Measurements from ENCODE around the gene BRD7. TPM values are rescaled to one million over a fixed set of nuclear protein-coding genes. Genes with fewer than 3 reads are reported as not detected.
A peak's percentile ranks its signal among the peaks of the same experiment; 100 is the strongest.

Gene BRD7
- total RNA-seq, 2 experiments from 2014 or later = 76.2 to 93.4 TPM

DNA sequence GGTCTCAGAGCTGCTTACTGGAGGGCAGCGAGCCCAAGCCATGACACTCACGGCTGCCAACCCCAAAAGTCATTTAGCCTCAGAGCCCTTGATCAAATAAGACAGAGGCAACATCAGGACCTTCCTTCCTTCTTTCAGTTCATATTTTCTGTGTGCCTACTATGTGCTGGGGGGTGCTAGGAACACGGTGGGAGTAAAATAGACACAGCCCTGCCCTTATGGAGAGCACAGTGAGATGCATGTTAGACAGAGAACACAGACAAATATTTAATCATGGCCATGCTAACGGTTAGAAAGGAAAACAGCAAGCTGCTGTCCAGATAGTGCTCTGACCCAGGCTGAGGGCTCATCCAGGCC, 4.5 kb upstream of the BRD7 start:
- Mint-ChIP-seq H3K9me3 (no peaks in the 10 kb centered on the region), H3K4me3 (no peak overlapping the region), H3K36me3 (ENCODE audit: low read depth) (no peaks in the 10 kb centered on the region), H3K27ac (no peak overlapping the region), H3K4me1 (ENCODE audit: low read depth) (peaks cover 4% of the 10 kb centered on the region), H3K27me3 (no peaks in the 10 kb centered on the region)
- ChIA-PET CTCF (interaction anchor here (0.9 to 11.9 kb wide), 5 partner anchors 17 to 433 kb away, joined by 3 to 118 read pairs (median 7); no protein-coding TSS in a partner anchor), POLR2A (no interaction called here)
- DNase-seq (no peak), ATAC-seq (no peak)
- TF ChIP-seq, protein P1, sequence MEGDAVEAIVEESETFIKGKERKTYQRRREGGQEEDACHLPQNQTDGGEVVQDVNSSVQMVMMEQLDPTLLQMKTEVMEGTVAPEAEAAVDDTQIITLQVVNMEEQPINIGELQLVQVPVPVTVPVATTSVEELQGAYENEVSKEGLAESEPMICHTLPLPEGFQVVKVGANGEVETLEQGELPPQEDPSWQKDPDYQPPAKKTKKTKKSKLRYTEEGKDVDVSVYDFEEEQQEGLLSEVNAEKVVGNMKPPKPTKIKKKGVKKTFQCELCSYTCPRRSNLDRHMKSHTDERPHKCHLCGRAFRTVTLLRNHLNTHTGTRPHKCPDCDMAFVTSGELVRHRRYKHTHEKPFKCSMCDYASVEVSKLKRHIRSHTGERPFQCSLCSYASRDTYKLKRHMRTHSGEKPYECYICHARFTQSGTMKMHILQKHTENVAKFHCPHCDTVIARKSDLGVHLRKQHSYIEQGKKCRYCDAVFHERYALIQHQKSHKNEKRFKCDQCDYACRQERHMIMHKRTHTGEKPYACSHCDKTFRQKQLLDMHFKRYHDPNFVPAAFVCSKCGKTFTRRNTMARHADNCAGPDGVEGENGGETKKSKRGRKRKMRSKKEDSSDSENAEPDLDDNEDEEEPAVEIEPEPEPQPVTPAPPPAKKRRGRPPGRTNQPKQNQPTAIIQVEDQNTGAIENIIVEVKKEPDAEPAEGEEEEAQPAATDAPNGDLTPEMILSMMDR (IDR thresholded peaks at IDR 0.05) = no peak
- intact Hi-C loops (cut with micrococcal nuclease) = no loop called here

DNA sequence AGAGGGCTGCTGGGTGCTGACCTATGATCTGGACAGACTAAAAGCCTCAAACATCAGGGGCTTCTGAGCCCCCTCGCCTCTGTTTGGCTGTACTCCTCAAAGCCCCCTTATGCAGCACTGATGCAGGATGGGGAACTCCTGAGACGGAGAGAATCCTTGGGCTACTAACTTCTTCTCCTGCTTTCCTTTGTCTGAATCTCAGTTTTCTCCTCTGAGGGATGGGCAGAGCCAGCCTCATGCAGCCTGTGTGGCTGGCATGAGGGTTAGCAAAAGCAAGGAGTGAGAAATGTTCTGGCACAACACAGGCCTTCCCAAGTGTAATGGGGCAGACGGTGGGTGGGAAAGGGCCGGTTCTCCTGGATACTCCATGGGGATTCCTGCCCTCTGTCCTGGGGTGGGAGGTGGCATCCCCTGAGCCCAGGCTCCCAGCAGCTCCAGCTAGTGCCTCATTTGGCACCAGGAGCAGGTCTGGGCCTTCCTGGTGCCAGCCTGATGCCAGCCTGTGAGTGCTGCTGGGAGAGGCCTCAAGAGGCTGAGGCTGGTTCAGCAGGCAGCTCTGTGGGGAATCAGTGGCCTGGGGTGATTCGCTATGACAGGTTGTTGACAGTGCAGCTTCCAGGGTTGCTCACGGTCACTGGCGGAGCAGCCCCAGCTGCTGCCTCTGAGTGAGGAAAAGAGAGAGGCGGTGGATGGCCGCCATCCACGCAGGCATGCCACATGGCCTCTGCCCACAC, 4.0 kb upstream of the BRD7 start:
- CTCF ChIA-PET = interaction anchor here (1.8 to 11.9 kb wide), 6 partner anchors 16 to 433 kb away, joined by 6 to 118 read pairs (median 8); no protein-coding TSS in a partner anchor
- Mint-ChIP-seq H3K27ac (no peak overlapping the region), H3K4me3 (no peak overlapping the region), H3K9me3 (no peaks in the 10 kb centered on the region), H3K27me3 (no peaks in the 10 kb centered on the region), H3K4me1 (ENCODE audit: low read depth) (peaks cover 7% of the 10 kb centered on the region), H3K36me3 (ENCODE audit: low read depth) (peaks cover 3% of the 10 kb centered on the region)
- ATAC-seq (no peak), DNase-seq (no peak)
- intact Hi-C loops (cut with micrococcal nuclease) = no loop called here
- POLR2A ChIA-PET = no interaction called here
- TF ChIP-seq, protein P1 (IDR thresholded peaks at IDR 0.05) = no peak

DNA sequence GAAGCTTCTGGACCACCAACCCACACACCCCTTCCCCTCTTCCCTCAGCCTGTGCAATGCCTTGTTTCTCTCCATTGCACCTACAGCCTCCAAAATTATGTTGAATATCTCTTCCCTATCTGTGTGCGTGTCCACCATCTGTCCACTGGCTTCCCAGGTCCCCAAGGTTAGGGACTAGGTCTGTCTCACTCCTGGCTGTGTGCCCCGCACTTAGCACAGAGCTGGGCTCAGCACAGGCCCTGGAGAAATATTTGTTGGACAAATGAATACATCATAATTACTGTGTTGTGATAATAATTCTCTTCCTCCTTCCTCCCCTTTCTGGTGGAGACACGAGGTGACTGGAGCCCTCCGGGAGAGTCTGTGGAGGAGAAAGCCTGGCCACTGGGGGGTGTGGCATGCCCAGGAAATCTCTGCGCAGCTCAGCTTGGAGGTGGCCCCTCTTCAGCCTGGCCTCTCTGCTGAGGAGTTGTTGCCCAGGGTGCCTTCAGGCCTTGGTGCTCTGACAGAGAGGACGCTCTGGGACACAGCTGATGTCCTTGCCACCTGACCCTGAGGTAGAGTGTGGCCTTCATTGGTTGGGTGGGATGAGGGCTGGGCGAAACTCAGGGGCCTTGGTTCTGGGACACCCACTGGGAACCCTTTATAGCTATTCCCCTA, 3.3 kb upstream of the BRD7 start:
- Mint-ChIP-seq H3K27ac (no peak overlapping the region), H3K4me1 (ENCODE audit: low read depth) (peaks cover 13% of the 10 kb centered on the region), H3K27me3 (no peaks in the 10 kb centered on the region), H3K36me3 (ENCODE audit: low read depth) (peaks cover 7% of the 10 kb centered on the region), H3K9me3 (no peaks in the 10 kb centered on the region), H3K4me3 (no peak overlapping the region)
- CTCF ChIA-PET = interaction anchor here (1.8 to 11.9 kb wide), 5 partner anchors 16 to 434 kb away, joined by 6 to 118 read pairs (median 7); no protein-coding TSS in a partner anchor
- no peak for ATAC-seq
- peak; percentile 18 for DNase-seq
- TF ChIP-seq, protein P1 (IDR thresholded peaks at IDR 0.05) = no peak
- POLR2A ChIA-PET = no interaction called here
- intact Hi-C loops (cut with micrococcal nuclease) = no loop called here

DNA sequence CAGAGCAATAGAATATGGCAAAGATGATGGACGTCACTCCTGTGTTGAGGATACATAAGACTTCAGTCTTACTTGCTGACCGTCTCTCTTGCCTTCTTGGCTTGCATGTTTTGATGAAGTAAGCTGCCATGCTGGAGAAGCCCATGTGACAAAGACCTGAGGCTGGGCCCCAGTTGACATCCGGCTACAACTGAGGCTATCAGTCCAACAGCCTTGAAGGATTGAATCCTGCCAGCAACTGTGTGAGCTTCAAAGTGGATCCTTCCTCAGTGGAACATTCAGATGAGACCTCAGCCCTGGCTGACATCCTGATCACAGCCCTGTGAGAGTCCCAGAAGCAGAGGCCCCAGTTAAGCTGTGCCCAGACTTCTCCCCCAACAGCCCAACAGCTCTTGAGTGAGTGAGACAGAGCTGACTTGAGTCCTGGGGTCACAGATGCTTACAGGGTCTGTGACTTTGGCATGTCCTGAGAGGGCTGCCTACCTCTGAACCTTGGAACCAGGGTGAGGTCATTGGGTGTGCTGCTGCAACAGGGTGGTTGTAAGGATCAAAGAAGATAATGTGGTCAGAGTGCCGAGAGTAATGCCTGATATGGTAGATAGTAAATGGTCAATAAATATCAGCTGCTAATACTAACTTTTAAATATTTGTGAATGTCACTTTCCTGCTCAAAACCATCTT, 2.4 kb upstream of the BRD7 start:
- Mint-ChIP-seq H3K4me3 (no peak overlapping the region), H3K9me3 (no peaks in the 10 kb centered on the region)

More for the DNA sequence above, 2.4 kb upstream of the BRD7 start:
- ChIA-PET CTCF (interaction anchor here (1.0 to 11.9 kb wide), 6 partner anchors 10 to 435 kb away, joined by 3 to 118 read pairs (median 6); no protein-coding TSS in a partner anchor), POLR2A (interaction anchor here (1.7 kb wide), 1 partner anchor 13 kb away, joined by 4 read pairs; no protein-coding TSS in a partner anchor)
- Mint-ChIP-seq H3K27ac (no peak overlapping the region), H3K36me3 (ENCODE audit: low read depth) (peaks cover 10% of the 10 kb centered on the region), H3K4me1 (ENCODE audit: low read depth) (peaks cover 18% of the 10 kb centered on the region), H3K27me3 (no peaks in the 10 kb centered on the region)
- no peak for DNase-seq
- ATAC-seq = no peak
- TF ChIP-seq, protein P1 (IDR thresholded peaks at IDR 0.05) = no peak
- intact Hi-C loops (cut with micrococcal nuclease) = no loop called here
